GM12891 (cell line): ENCODE data around the gene ROS1.

Experiments
- DNase-seq: peaks from one replicate; pipeline ENCODE4 v3.0.0; 2011; ENCODE audit warnings: low spot score; ENCODE audit not compliant: insufficient read length
- FAIRE-seq: peaks from 2 replicates; lab custom pipeline; 2011; peaks lifted over from hg19 to GRCh38; lab: Jason Lieb, UNC
- PAX5 ChIP-seq: IDR thresholded peaks from 2 replicates; pipeline ENCODE4 v1.6.1; 2011; ENCODE audit warnings: low read length, moderate library complexity, mild to moderate bottlenecking; ENCODE audit not compliant: insufficient read depth, severe bottlenecking
- POLR2A ChIP-seq: IDR thresholded peaks from 2 replicates; pipeline ENCODE4 v1.6.1; 2011; ENCODE audit warnings: low read depth, low read length, control low read depth
- POLR2AphosphoS5 ChIP-seq: IDR thresholded peaks from 2 replicates; pipeline ENCODE4 v1.6.1; 2011; ENCODE audit warnings: low read depth, low read length, control low read depth
- POU2F2 ChIP-seq: IDR thresholded peaks from 2 replicates; pipeline ENCODE4 v1.6.1; 2011; ENCODE audit warnings: low read depth, mild to moderate bottlenecking, control low read depth, low read length, moderate library complexity
- SPI1 ChIP-seq: IDR thresholded peaks from 2 replicates; pipeline ENCODE4 v1.6.1; 2011; ENCODE audit warnings: low read depth, low read length, control low read depth
- TAF1 ChIP-seq: IDR thresholded peaks from 2 replicates; pipeline ENCODE4 v1.6.1; 2011; ENCODE audit warnings: low read depth, low read length, control low read depth

Gene ROS1

DNA sequence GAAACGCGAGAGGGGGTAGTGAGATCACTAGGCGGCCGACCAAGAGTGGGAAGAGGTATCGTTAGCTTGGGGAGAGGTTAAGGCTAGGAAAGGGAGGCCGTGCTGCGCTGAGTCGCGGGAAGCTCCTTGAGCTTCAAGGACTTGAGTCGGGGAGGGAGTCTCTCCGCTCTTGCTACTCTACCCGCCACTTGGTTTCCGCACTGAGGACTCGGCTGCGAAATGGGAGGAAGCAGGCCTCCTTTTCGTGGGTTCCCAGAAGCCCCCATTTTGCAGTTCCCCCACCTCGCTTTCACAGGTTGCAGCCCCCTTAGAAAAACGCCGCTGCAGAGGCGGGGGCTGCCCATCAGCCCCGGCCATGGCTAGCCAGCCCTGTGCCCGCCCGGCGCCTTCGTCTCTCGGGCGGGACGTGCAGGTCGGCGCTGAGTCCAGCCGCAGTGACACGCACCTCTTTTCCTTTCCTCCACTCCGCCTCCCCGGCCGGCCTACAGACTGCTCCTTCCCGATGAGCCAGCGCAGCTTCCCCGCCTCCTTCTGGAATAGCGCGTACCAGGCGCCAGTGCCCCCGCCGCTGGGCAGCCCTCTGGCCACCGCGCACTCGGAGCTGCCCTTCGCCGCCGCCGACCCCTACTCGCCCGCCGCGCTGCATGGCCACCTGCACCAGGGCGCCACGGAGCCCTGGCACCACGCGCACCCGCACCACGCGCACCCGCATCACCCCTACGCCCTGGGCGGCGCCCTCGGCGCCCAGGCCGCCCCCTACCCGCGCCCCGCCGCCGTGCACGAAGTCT lies 155.5 kb downstream of the ROS1 start:
- DNase-seq (no peak), FAIRE-seq (no peak)
- TF ChIP-seq PAX5 (no peak), POLR2AphosphoS5 (no peak), TAF1 (no peak), POLR2A (no peak), POU2F2 (no peak), SPI1 (no peak)

DNA sequence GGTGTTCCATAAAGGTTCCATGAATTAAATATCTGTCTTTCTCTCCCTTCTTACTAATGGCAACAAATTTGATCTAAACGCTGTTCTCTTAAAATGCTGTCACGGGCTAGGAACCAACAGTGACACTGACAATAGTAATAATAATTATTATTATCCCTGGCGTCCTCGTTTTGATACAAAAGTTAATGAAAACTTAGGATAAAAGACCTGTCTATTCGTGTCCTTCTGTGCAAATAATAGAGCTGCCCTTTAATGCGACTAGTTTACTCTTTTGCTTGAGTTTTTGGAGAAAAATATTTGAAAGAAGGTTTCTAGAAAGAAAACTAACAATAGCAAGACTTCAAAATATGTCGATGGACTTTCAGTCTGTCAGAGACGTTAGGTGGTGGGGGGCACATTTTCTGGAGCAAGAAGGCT lies 156.1 kb downstream of the ROS1 start:
- TF ChIP-seq TAF1 (no peak), POLR2A (no peak), SPI1 (no peak), PAX5 (no peak), POLR2AphosphoS5 (no peak), POU2F2 (no peak)
- no peak for FAIRE-seq
- DNase-seq, result no peak

DNA sequence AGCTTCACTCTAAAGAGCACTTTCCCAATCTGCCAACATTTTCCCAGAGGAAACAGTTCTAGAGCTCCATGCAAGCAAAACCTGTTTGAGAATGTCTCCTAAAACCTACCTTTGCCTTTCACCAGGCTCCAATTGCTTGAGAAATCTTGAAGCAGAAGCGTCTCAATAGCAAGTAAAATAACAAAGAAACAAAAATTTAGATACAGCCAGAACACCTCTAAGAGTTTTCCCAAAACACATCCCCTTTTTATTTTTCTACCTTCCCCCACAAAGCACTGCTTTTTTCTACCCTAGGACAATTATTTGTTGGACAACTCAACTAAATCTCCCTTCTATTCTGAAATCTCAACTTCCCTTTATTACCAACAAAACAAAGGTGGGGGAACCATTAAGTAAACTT lies 156.8 kb downstream of the ROS1 start:
- FAIRE-seq (no peak), DNase-seq (no peak)
- TF ChIP-seq POLR2A (no peak), PAX5 (no peak), POLR2AphosphoS5 (no peak), TAF1 (no peak), SPI1 (no peak), POU2F2 (no peak)

DNA sequence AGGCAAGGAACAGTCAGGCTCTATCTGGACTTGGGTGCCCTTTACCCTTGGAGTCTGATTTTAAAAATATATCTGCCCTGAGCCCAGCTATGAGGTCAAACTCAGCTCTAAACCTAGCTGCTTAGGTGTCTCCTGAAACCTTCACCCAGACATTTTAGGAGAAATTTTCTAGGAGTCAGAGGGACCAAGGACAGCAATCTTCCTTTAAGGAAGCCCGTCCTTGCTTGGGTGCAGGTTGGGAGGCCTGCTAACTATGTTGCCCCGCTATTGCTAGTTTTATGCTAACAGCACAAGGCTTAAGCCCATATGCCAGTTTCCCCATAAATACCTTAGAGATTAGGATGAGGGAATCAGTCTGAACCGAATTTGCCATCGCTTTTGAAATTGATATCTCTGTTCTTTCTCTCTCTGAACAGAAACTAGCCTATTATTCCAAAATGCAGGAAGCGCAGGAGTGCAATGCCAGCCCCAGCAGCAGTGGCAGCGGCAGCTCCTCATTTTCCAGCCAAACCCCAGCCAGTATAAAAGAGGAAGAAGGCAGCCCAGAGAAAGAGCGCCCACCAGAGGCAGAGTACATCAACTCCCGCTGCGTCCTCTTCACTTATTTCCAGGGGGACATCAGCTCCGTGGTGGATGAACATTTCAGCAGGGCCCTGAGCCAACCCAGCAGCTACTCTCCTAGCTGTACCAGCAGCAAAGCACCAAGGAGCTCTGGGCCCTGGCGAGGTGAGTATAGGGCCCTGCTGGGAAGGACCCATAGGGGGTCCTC lies 157.8 kb downstream of the ROS1 start:
- FAIRE-seq (no peak), DNase-seq (no peak)
- no peak for TF ChIP-seq POLR2AphosphoS5
- no peak for TF ChIP-seq POU2F2

DNA sequence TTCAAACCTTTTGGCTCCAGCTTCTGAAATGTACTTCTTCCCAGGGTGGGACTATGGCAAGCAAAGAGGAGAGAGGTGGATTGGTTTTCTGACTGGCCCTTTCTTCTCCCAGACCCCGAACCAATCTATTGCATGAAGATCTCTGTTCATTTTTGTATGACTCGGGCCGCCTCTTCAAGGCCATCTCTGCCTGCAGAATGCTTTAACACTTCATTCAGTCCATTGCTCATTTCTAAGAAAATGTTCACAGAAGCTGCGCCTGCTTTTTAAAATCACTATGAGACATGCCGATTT lies 158.7 kb downstream of the ROS1 start:
- no peak for FAIRE-seq
- DNase-seq, result no peak
- TF ChIP-seq POU2F2 (no peak), TAF1 (no peak)

DNA sequence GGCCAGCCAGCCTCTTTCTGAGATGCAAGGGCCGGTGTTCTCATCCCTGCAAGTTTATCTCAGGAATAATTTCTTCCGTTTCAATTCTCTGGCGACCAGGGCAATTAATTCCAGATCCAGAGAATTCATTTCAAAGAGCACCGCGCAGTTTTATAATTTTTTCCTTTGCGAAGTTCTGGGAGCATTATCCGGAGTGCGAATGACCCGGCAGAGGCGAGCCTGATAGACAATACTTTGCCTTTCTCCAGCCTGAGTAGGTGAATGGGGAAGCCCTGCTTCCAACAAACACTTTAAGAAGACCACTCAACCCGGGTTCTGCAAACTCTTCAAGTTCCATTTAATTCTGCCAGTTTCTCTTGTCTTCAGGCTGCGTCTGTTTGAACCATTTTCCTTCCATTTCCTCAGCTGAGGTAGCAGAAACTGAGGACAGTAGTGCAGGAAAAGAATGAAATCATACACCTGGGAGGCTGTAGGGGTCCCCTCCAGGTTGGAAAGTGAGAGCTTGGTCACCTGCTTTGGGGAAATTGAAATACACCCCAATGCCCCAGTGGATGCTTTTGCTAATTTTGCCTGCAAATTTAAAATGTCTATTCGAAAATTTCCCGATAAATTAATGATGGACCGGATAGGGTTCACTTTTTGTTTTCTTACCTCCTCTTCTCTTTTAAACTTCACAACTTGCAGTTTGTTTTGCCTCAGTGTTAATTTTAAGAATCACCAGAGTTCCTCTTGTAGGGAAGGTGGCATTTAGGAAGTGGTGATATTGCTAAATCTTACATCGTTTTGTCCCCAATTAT lies 159.3 kb downstream of the ROS1 start:
- DNase-seq (no peak), FAIRE-seq (no peak)
- no peak for TF ChIP-seq TAF1
- no peak for TF ChIP-seq PAX5
- TF ChIP-seq SPI1, result no peak
- TF ChIP-seq POLR2AphosphoS5, result no peak
- no peak for TF ChIP-seq POU2F2
- TF ChIP-seq POLR2A, result no peak

DNA sequence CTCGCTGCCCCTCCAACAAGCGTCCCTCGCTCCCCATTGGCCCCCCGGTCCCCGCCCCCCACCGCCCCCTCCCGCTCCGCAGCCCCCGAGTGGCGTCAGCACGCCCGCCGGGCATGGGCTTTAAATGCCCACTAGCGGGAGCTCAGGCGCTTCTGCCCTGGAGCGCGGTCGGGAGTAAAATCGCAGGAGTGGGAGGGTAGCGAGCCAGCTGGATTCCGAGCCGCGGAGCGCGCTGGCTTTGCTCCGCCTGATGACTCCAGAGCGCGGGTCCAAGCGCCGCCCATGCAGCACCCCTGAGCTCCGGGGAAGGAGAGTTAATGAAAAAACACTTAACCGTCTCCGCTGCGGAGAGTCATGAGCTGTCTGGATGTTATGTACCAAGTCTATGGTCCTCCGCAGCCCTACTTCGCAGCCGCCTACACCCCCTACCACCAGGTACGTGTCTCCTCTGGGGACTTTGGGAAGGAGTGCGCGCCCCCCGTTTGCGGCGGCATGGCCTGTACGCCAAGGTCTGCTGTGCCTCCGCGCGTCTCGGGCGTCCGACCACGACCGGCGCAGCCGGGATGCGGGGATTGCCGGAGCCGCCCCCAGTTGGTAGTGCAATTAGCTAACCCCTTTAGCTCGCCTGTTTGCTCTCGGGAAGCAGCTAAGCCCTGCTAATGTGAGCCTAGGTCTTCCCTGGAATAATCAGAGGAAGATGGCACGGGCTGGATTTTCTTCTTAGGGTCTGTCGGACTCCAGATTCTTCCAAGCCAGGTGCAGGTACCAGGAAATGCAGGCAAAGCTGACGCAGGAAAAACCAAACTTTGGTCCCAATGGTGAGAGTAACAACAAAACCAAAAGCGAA lies 160.1 kb downstream of the ROS1 start, which contains the start of gene VGLL2:
TSS of gene VGLL2 (plus strand) at position 149 of the 847 bp plus-strand sequence. CDS start at position 355, 206 bp downstream.
- DNase-seq (no peak), FAIRE-seq (no peak)
- TF ChIP-seq POLR2A (no peak), POU2F2 (no peak), SPI1 (no peak), TAF1 (no peak), POLR2AphosphoS5 (no peak), PAX5 (no peak)

DNA sequence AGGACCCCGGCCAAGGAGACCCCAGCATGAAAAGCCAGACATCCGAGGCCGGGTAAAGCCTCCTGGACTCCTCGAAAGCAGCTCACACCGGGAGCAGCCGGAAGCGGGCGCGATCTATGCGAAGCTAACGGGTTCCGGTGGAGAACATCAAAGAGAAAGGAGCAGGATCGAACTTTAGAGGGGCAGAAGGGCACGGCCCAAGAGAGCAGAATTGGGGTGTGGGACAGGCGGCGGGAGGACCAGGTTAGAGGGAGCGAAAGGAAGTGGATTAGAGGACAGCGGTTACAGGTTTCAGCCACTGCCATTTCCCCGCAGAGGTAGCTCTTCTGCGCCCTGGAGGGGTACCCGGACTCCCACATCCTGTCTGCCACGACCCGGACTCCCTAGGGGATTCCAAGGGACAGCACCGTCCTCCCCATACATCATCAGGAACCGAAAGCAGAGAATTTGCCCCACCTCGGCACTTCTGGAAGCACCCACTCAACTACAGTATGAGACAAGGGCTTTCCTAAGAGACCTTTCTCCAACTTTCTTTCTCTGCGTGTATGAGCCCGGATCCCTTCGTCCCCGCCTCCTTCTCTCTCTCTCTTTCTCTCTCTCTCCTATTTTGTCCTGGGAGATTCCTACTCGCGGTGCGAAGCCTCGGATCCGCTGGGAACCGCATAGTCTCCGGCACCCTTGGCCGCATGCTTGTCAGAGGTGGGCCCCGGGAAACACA lies 160.9 kb downstream of the ROS1 start:
- FAIRE-seq, result no peak
- DNase-seq, result no peak
- no peak for TF ChIP-seq POU2F2
- no peak for TF ChIP-seq TAF1
- TF ChIP-seq SPI1, result no peak
- TF ChIP-seq POLR2A, result no peak
- TF ChIP-seq POLR2AphosphoS5, result no peak
- TF ChIP-seq PAX5, result no peak

DNA sequence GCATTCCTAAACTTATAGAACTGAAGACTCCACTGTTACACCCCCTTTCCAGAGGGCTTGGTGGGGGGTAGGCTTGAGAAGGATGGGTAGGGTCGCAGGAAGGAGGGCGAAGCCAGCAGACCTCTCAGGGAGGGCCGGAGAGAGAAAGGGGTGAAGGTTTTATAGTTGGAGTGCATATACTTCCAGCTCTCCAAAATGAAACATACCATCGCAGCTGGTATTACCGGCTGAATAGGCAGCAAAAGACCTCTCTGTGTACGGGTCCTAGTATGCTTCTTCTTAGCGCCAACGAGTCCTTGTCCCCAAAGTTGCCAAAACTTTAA lies 161.4 kb downstream of the ROS1 start:
- no peak for TF ChIP-seq TAF1
- TF ChIP-seq PAX5, result no peak
- no peak for TF ChIP-seq POU2F2
- TF ChIP-seq POLR2AphosphoS5, result no peak
- no peak for TF ChIP-seq SPI1
- no peak for FAIRE-seq
- no peak for DNase-seq
